ENCODE results near the gene TRAPPC2B.
"Not testable (repeated sequence)": the region's sequence is repeated elsewhere in the genome, so short reads cannot be mapped to it uniquely, and the experiment has no call there.

TRAPPC2B gene

GRCh38 chr19:57374179-57374578 lies 10.8 kb downstream of the TRAPPC2B start:
- H3K4me3 ChIP-seq (ENCODE audit: low read depth, low read length): no peak overlapping the region
- no peaks in the 10 kb centered on the region for H3K4me1 ChIP-seq (ENCODE audit: control insufficient read depth, insufficient read depth, low read length, unreplicated experiment)
- no peak overlapping the region for H2AFZ ChIP-seq (ENCODE audit: low read length, unreplicated experiment)
- no peak overlapping the region for H3K27ac ChIP-seq (ENCODE audit: low read depth, low read length)
- no peaks in the 10 kb centered on the region for H3K27me3 ChIP-seq (ENCODE audit: insufficient read depth, low read length)
- H3K36me3 ChIP-seq (ENCODE audit: insufficient read depth, low read length): peaks cover 38% of the 10 kb centered on the region
- no peaks in the 10 kb centered on the region for H3K79me2 ChIP-seq (ENCODE audit: control insufficient read depth, insufficient read depth, low read length, unreplicated experiment)

GRCh38 chr19:57374647-57375046 lies 11.3 kb downstream of the TRAPPC2B start:
- not testable (repeated sequence) for H3K4me1 ChIP-seq (ENCODE audit: control insufficient read depth, insufficient read depth, low read length, unreplicated experiment); H3K27me3 ChIP-seq (ENCODE audit: insufficient read depth, low read length); H3K4me3 ChIP-seq (ENCODE audit: low read depth, low read length); H3K79me2 ChIP-seq (ENCODE audit: control insufficient read depth, insufficient read depth, low read length, unreplicated experiment); H2AFZ ChIP-seq (ENCODE audit: low read length, unreplicated experiment); H3K27ac ChIP-seq (ENCODE audit: low read depth, low read length)
- peaks cover 38% of the 10 kb centered on the region for H3K36me3 ChIP-seq (ENCODE audit: insufficient read depth, low read length)

GRCh38 chr19:57376151-57376550 lies 12.8 kb downstream of the TRAPPC2B start:
- H3K79me2 ChIP-seq (ENCODE audit: control insufficient read depth, insufficient read depth, low read length, unreplicated experiment): no peaks in the 10 kb centered on the region
- H2AFZ ChIP-seq (ENCODE audit: low read length, unreplicated experiment): no peak overlapping the region
- no peak overlapping the region for H3K4me3 ChIP-seq (ENCODE audit: low read depth, low read length)
- peaks cover 38% of the 10 kb centered on the region for H3K36me3 ChIP-seq (ENCODE audit: insufficient read depth, low read length)
- H3K27me3 ChIP-seq (ENCODE audit: insufficient read depth, low read length): no peaks in the 10 kb centered on the region
- no peak overlapping the region for H3K27ac ChIP-seq (ENCODE audit: low read depth, low read length)
- H3K4me1 ChIP-seq (ENCODE audit: control insufficient read depth, insufficient read depth, low read length, unreplicated experiment): no peaks in the 10 kb centered on the region

GRCh38 chr19:57377498-57378146 lies 14.3 kb downstream of the TRAPPC2B start:
- Histone ChIP-seq H3K4me3 (ENCODE audit: low read depth, low read length) (no peak overlapping the region), H3K27me3 (ENCODE audit: insufficient read depth, low read length) (no peaks in the 10 kb centered on the region), H2AFZ (ENCODE audit: low read length, unreplicated experiment) (no peak overlapping the region), H3K36me3 (ENCODE audit: insufficient read depth, low read length) (peaks cover 36% of the 10 kb centered on the region), H3K27ac (ENCODE audit: low read depth, low read length) (no peak overlapping the region), H3K79me2 (ENCODE audit: control insufficient read depth, insufficient read depth, low read length, unreplicated experiment) (no peaks in the 10 kb centered on the region), H3K4me1 (ENCODE audit: control insufficient read depth, insufficient read depth, low read length, unreplicated experiment) (no peaks in the 10 kb centered on the region)

GRCh38 chr19:57380923-57381322 lies 17.6 kb downstream of the TRAPPC2B start:
- Histone ChIP-seq H3K36me3 (ENCODE audit: insufficient read depth, low read length) (peaks cover 19% of the 10 kb centered on the region; the same call in 1 of the 2 replicates), H2AFZ (ENCODE audit: low read length, unreplicated experiment) (no peak overlapping the region), H3K27ac (ENCODE audit: low read depth, low read length) (no peak overlapping the region), H3K4me1 (ENCODE audit: control insufficient read depth, insufficient read depth, low read length, unreplicated experiment) (no peaks in the 10 kb centered on the region), H3K27me3 (ENCODE audit: insufficient read depth, low read length) (no peaks in the 10 kb centered on the region), H3K79me2 (ENCODE audit: control insufficient read depth, insufficient read depth, low read length, unreplicated experiment) (no peaks in the 10 kb centered on the region), H3K4me3 (ENCODE audit: low read depth, low read length) (no peak overlapping the region)

GRCh38 chr19:57382806-57383488 lies 19.6 kb downstream of the TRAPPC2B start:
- Histone ChIP-seq H3K4me1 (ENCODE audit: control insufficient read depth, insufficient read depth, low read length, unreplicated experiment) (no peaks in the 10 kb centered on the region), H3K27me3 (ENCODE audit: insufficient read depth, low read length) (no peaks in the 10 kb centered on the region), H3K4me3 (ENCODE audit: low read depth, low read length) (no peak overlapping the region), H3K36me3 (ENCODE audit: insufficient read depth, low read length) (peaks cover 5% of the 10 kb centered on the region; the same call in 1 of the 2 replicates), H3K79me2 (ENCODE audit: control insufficient read depth, insufficient read depth, low read length, unreplicated experiment) (no peaks in the 10 kb centered on the region), H2AFZ (ENCODE audit: low read length, unreplicated experiment) (no peak overlapping the region), H3K27ac (ENCODE audit: low read depth, low read length) (no peak overlapping the region)

- Histone ChIP-seq H3K36me3 (ENCODE audit: insufficient read depth, low read length) (peaks cover 6% of the 10 kb centered on the region; the same call in 1 of the 2 replicates), H3K79me2 (ENCODE audit: control insufficient read depth, insufficient read depth, low read length, unreplicated experiment) (peaks cover 29% of the 10 kb centered on the region), H2AFZ (ENCODE audit: low read length, unreplicated experiment) (peak overlapping the region; percentile 97), H3K4me3 (ENCODE audit: low read depth, low read length) (peak overlapping the region; percentile 98), H3K27me3 (ENCODE audit: insufficient read depth, low read length) (no peaks in the 10 kb centered on the region), H3K4me1 (ENCODE audit: control insufficient read depth, insufficient read depth, low read length, unreplicated experiment) (no peaks in the 10 kb centered on the region), H3K27ac (ENCODE audit: low read depth, low read length) (peak overlapping the region; percentile 90)
These were observed 25.9 kb downstream of the TRAPPC2B start for GRCh38 chr19:57389194-57389729.

GRCh38 chr19:57389730-57390598 lies 26.6 kb downstream of the TRAPPC2B start, which contains the start of gene ZNF548:
ZNF548 (plus strand) TSS chr19:57389854; CDS start chr19:57390100, 246 bp downstream.
- peaks cover 29% of the 10 kb centered on the region for H3K79me2 ChIP-seq (ENCODE audit: control insufficient read depth, insufficient read depth, low read length, unreplicated experiment)
- H3K4me3 ChIP-seq (ENCODE audit: low read depth, low read length): peak within 1 kb of the TSS; percentile 98
- peak within 1 kb of the TSS; percentile 90 for H3K27ac ChIP-seq (ENCODE audit: low read depth, low read length)
- H3K27me3 ChIP-seq (ENCODE audit: insufficient read depth, low read length): no peaks in the 10 kb centered on the region
- peak within 1 kb of the TSS; percentile 97 for H2AFZ ChIP-seq (ENCODE audit: low read length, unreplicated experiment)
- no peaks in the 10 kb centered on the region for H3K4me1 ChIP-seq (ENCODE audit: control insufficient read depth, insufficient read depth, low read length, unreplicated experiment)
- H3K36me3 ChIP-seq (ENCODE audit: insufficient read depth, low read length): peaks cover 9% of the 10 kb centered on the region; the same call in 1 of the 2 replicates

- Histone ChIP-seq H3K36me3 (ENCODE audit: insufficient read depth, low read length) (peaks cover 46% of the 10 kb centered on the region), H3K27ac (ENCODE audit: low read depth, low read length) (no peak overlapping the region), H3K4me3 (ENCODE audit: low read depth, low read length) (no peak overlapping the region), H3K4me1 (ENCODE audit: control insufficient read depth, insufficient read depth, low read length, unreplicated experiment) (no peaks in the 10 kb centered on the region), H3K27me3 (ENCODE audit: insufficient read depth, low read length) (no peaks in the 10 kb centered on the region), H3K79me2 (ENCODE audit: control insufficient read depth, insufficient read depth, low read length, unreplicated experiment) (peaks cover 21% of the 10 kb centered on the region), H2AFZ (ENCODE audit: low read length, unreplicated experiment) (no peak overlapping the region)
These were observed 32.4 kb downstream of the TRAPPC2B start for GRCh38 chr19:57395710-57396109.

- Histone ChIP-seq H3K36me3 (ENCODE audit: insufficient read depth, low read length) (peaks cover 44% of the 10 kb centered on the region), H3K27me3 (ENCODE audit: insufficient read depth, low read length) (no peaks in the 10 kb centered on the region), H3K79me2 (ENCODE audit: control insufficient read depth, insufficient read depth, low read length, unreplicated experiment) (no peaks in the 10 kb centered on the region), H3K4me1 (ENCODE audit: control insufficient read depth, insufficient read depth, low read length, unreplicated experiment) (no peaks in the 10 kb centered on the region), H3K27ac (ENCODE audit: low read depth, low read length) (no peak overlapping the region), H2AFZ (ENCODE audit: low read length, unreplicated experiment) (no peak overlapping the region), H3K4me3 (ENCODE audit: low read depth, low read length) (no peak overlapping the region)
These were observed 35.5 kb downstream of the TRAPPC2B start for GRCh38 chr19:57398868-57399267.
